ENCODE data around the gene NPHP4.

The NPHP4 gene

DNA sequence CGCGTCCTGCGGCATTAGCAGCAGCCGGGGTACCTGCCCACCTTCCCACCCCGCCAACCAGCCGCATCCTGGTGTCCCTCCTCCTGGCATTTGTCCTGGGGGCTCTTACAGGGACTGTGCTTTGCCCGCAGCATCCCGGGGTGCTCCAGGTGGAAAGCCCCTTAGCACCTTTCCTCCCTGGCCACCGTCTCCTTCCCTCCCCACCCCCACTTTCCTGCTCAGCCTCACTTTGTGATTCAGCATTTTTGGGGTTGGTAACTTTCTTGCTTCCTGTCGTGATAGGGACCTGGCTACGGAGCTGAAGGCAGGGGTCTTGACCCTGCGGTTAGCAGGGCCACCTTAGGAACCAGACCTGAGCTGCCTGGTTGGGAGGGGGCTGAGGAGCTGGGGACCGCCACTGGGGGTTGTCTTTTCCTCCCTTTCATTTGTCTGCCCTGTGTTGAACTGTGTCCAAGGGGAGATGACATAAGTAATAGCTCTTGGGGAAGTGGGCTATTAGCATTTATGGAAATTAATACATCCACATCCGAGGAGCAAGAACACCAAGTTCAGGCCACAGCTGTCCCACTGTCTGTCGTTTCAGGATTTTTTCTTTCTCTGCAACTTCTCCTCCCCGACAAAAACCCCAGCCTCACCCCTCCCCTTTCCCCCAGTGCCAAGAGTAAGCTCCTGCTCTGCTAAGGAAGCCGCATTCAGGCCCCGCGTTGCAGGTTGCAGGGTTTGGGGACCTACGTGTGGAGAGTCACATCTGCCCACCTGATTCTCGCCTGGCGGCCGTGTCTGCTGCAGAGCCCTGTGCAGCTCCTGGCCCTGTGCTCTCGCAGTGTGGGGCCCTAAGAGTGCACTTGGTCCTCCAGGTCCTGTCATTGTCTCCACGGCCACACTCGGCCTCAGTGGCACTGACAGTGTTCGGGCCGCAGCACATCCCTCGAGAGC lies 1.6 kb upstream of the NPHP4 start:
- POLR2A ChIA-PET (ENCODE audit: low non-redundant PET) = interaction anchor here (0.7 kb wide), 1 partner anchor 24 kb away, joined by 3 read pairs; no protein-coding TSS in a partner anchor
- DNase-seq (ENCODE audit: low spot score) = peak; percentile 26
- H3K27ac ChIP-seq = peak overlapping the region; percentile 85
- TF ChIP-seq, protein P1, sequence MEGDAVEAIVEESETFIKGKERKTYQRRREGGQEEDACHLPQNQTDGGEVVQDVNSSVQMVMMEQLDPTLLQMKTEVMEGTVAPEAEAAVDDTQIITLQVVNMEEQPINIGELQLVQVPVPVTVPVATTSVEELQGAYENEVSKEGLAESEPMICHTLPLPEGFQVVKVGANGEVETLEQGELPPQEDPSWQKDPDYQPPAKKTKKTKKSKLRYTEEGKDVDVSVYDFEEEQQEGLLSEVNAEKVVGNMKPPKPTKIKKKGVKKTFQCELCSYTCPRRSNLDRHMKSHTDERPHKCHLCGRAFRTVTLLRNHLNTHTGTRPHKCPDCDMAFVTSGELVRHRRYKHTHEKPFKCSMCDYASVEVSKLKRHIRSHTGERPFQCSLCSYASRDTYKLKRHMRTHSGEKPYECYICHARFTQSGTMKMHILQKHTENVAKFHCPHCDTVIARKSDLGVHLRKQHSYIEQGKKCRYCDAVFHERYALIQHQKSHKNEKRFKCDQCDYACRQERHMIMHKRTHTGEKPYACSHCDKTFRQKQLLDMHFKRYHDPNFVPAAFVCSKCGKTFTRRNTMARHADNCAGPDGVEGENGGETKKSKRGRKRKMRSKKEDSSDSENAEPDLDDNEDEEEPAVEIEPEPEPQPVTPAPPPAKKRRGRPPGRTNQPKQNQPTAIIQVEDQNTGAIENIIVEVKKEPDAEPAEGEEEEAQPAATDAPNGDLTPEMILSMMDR (conservative IDR thresholded peaks at IDR 0.05; ENCODE audit: low read depth) = no peak
- CTCF ChIA-PET = interaction anchor here (0.6 kb wide), 1 partner anchor 35 kb away, joined by 3 read pairs; no protein-coding TSS in a partner anchor

DNA sequence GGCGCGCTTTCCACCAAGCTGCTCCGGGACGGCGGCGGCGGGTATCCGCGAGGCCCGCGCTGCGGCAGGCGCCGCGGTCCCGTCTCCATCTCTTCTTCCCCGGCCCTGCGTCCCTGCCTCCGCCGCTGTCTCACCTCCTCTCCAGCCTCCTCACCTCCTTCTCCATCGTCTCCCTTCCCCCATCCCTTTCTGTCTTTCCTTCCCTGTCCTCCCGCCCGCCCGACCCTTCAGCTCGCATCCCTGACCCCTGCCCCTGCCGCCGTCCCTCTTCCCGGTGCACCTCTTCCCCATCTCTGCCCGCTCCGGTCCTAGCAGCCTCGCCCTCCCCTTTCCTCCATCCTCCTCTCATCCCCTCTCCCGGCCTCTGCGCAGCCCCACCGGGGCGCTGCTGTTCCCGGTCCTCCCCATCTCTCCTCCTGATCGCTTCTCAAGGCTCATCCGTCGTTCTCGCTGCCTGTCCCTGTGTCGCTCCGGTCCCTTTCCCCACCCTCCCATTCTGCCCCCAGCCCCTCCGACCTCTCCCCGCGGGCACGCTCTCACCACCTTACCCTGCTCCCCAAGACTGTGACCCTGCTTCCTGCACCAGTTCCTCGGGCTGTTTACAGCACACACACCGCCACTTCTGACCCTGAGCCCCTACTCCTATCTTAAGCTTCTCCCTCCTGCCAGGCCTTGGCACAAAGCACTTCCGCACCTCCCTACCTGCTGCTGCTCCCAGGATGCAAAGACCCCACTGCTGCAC lies 760 bp upstream of the NPHP4 start:
- H3K27ac ChIP-seq = peak overlapping the region; percentile 85
- DNase-seq (ENCODE audit: low spot score) = peak; percentile 46
- TF ChIP-seq, protein P1 (conservative IDR thresholded peaks at IDR 0.05; ENCODE audit: low read depth) = no peak
- ChIA-PET CTCF (interaction anchor here (0.7 kb wide), 1 partner anchor 87 kb away, joined by 4 read pairs; no protein-coding TSS in a partner anchor), POLR2A (ENCODE audit: low non-redundant PET) (interaction anchor here (0.7 kb wide), 1 partner anchor 34 kb away, joined by 4 read pairs; no protein-coding TSS in a partner anchor)

GRCh38 chr1:5991381-5992025 lies 722 bp downstream of the NPHP4 start:
- ChIA-PET CTCF (interaction anchor here (1.0 kb wide), 1 partner anchor 18 kb away, joined by 4 read pairs; no protein-coding TSS in a partner anchor), POLR2A (ENCODE audit: low non-redundant PET) (interaction anchor here (0.5 kb wide), 1 partner anchor 35 kb away, joined by 3 read pairs; no protein-coding TSS in a partner anchor)
- DNase-seq (ENCODE audit: low spot score) = peak; percentile 60
- TF ChIP-seq, protein P1 (conservative IDR thresholded peaks at IDR 0.05; ENCODE audit: low read depth) = no peak
- peak overlapping the region; percentile 85 for H3K27ac ChIP-seq

- peak overlapping the region; percentile 85 for H3K27ac ChIP-seq
- no peak for DNase-seq (ENCODE audit: low spot score)
- TF ChIP-seq, protein P1 (conservative IDR thresholded peaks at IDR 0.05; ENCODE audit: low read depth) = no peak
- POLR2A ChIA-PET (ENCODE audit: low non-redundant PET) = no interaction called here
- CTCF ChIA-PET = interaction anchor here (1.0 kb wide), 1 partner anchor 17 kb away, joined by 4 read pairs; no protein-coding TSS in a partner anchor
Measured at GRCh38 chr1:5990913-5991312, 1.3 kb downstream of the NPHP4 start.

DNA sequence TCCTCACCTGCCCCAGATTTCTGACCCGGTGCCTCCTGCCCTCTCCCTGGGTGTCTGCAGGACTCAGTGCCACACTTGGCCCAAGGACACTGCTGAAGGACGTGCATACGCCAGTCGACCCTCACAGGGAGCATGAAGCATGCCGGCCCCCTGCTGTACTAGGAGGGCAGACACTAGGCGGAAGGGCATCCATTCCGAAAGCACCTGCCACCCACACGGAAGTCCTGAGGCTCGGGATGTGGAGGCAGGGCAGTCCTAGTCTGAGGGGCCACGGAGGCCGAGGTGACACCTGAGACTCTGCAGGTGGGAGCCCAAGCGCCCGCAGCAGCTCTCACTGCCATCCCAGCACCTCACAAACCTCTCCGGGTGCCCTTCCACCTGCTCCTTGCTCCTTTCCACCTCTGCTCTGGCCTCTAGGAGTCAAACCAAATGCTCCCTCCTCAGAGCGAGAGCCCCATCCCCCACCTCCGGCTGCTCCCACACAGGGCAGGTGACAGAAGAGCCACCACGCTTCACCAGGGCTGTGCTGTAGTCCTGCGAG lies 2.4 kb downstream of the NPHP4 start:
- CTCF ChIA-PET = interaction anchor here (0.6 kb wide), 1 partner anchor 120 kb away, joined by 3 read pairs; no protein-coding TSS in a partner anchor
- TF ChIP-seq, protein P1 (conservative IDR thresholded peaks at IDR 0.05; ENCODE audit: low read depth) = no peak
- no peak for DNase-seq (ENCODE audit: low spot score)
- H3K27ac ChIP-seq = no peak overlapping the region
- POLR2A ChIA-PET (ENCODE audit: low non-redundant PET) = no interaction called here

Measured in RWPE1 (cell line).